GM18517 (cell line): ENCODE data around the gene EFTUD2.

Source experiments
- ATAC-seq: cut with Tn5 transposase; IDR thresholded peaks from one replicate; pipeline ENCODE4 v1.9.1; 2021; ENCODE audit warnings: mild to moderate bottlenecking, moderate library complexity; ENCODE audit not compliant: unreplicated experiment

EFTUD2 gene

GRCh38 chr17:44925731-44926697, 26.8 kb upstream of the EFTUD2 start:
- ATAC-seq, result no peak

- ATAC-seq, result no peak
Measured at GRCh38 chr17:44924107-44924544, 24.9 kb upstream of the EFTUD2 start.

GRCh38 chr17:44922746-44923470, 23.7 kb upstream of the EFTUD2 start:
- ATAC-seq, result no peak

GRCh38 chr17:44922136-44922535, 22.9 kb upstream of the EFTUD2 start:
- no peak for ATAC-seq

DNA sequence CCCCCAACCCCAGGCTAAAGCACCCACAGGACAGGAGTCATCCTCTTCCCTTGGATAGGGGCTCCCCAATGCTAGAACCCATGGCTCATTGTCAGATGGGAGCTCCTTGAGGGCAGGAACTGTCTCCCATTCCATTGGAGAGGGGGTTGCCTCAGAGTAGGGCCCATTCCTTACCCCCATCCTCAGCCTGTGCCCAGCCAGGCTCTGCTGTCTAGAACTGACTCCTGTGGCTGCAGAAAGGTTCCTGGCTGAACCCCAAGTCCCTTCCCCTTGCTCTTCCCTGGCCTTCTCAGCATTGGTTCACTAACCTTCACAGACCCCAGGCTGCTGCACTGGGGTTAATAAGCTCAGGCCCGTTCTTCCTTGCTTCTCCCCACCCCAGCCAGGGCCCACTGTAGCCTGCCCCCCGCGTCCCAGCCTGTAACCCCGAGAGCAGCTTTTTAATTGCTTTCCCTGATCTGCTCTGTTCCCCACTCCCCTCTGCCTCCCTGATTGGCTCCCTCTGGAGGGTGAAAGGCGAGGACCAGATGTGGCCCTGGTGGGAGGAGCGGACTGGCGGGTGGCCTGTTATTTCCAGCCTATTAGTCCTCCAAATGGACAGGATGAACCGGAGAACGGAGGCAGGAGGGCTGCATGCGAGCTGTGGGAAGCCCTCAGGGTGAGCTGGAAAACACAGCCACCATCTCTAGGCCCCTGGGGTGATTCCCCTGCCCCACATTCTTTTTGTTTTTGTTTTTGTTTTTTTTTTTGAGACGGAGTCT, 22.1 kb upstream of the EFTUD2 start:
- ATAC-seq, result no peak

- no peak for ATAC-seq
Measured at GRCh38 chr17:44920565-44920940, 21.3 kb upstream of the EFTUD2 start.

DNA sequence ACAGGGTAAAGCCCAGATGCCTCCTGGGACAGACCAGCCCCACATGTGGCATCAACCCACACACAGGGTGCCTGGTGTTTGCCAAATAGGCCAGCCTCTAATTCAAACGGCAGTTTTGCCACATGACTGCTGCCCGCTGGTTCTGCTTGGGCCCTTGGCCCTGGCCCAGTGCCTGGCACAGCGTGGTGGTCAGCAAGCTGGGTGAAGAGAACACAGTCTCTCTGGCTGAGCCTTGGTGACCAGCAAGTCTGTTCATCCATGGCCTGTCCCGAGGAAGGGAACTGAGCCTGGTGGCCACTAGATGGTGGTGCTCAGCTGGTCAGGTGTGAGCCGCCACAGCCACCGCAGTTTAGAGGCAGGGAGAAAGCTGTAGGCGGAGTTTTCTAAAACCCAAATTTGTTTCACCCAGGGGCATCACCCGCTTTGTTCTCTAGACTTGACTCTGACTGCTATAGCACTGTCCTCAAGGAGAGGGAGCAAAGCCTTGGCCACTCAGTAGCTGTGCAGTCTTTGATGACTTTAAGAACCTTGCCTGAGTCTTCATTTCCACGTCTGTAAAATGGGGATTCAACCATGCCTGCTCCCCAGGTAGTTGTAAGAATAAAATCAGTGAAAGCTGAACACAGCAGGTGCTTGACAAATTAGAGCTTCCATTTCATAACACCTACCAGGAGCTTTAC, 20.8 kb upstream of the EFTUD2 start:
- no peak for ATAC-seq

DNA sequence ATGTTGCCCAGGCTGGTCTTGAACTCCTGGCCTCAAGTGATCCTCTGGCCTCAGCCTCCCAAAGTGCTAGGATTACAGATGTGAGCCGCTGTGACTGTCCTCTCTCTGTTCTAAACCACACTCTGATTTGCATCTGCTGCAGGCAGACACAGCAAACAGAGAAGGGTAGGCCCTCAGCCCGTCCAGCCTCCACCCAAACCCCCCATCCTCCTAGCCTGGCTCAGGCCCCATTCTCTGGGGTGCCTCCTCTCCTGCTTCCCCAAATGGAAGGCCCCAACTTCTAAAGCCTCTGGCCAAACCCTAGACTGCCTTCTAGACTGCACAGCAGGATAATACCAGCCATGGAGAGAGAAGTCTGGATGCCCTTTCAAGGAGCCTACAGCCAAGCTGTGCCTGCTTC, 20.2 kb upstream of the EFTUD2 start:
- no peak for ATAC-seq

DNA sequence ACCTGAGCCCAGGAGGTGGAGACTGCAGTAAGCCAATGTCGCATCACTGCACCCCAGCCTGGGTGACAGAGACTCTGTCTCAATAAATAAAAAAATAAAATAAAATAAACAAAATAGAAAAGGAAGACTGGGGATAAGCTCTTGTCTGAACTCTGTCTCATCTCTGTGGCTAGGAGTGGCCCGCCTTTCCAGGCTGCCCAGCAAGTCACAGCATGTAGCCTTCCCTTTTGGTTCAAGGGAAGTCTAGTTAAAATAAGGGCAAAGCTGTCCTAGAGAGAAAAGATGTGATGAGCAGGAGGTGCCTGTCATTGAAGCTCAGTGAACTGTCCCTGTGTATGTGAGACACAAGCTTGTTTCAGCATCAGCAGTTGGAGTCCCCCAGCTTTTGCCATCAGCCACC, 18.8 kb upstream of the EFTUD2 start:
- no peak for ATAC-seq

GRCh38 chr17:44917456-44917855, 18.2 kb upstream of the EFTUD2 start:
- no peak for ATAC-seq

DNA sequence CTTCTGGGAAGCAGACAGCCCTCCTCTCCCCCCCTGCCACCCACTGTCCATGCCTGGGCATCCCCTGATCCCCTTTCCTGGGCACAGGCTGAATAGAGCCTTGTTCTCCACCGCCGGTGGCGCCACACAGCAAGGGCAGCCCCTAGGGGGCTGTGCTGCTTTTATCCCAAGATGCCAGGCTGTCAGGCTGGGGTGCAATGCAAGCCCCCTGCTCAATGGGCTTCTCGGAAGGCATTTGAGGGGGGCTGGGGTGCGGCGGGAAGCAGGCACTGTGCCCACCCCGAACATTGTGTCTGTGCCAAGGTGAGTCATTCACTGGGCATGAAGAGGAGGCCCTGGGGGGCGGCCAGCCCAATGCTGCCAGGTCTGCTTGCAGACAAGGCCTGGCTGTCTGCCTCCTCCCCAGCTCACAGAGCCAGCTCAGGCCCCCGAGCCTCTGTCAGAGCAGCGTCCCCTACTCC, 17.6 kb upstream of the EFTUD2 start:
- no peak for ATAC-seq

DNA sequence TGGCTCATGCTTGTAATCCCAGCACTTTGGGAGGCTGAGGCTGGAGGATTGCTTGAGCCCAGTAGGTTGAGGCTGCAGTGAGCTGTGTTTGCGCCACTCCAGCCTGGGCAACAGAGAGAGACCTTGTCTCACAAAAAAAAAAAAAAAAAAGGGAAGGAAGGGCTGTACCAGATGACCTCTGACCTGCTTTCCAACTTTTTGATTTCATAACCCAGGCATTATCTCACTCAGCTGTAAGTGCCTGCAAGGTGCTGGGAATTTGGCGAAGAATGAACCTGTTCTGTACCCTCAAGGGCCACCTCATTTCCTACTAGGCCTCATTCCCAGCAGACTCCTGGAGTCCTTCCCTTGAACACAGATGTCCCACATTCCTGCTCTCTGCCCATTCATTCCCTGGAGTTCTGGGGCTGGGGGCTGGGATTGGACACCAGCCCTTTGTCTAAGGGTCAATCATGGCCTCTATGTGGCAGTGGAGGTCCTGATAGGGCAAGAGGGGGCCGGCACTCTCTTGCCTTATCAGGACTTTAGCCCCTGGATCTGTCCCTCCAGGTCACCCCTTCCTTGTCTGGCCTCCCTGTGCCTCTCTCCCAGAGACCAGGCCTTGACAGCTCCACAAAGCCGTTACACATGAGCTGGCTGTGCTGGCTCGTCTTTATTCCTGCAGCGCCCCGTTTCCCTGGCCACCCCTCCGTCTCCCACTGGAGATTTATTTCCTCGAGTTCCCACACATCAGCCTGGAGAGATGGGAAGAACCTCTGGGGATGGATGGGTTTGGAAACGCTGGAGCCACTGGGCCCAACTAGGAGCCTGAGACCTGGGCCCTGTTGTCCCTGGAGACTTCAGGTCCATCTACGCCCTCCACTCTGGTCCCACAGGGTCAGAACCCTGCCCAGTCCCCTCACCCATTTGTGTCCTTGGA, 16.9 kb upstream of the EFTUD2 start:
- no peak for ATAC-seq

DNA sequence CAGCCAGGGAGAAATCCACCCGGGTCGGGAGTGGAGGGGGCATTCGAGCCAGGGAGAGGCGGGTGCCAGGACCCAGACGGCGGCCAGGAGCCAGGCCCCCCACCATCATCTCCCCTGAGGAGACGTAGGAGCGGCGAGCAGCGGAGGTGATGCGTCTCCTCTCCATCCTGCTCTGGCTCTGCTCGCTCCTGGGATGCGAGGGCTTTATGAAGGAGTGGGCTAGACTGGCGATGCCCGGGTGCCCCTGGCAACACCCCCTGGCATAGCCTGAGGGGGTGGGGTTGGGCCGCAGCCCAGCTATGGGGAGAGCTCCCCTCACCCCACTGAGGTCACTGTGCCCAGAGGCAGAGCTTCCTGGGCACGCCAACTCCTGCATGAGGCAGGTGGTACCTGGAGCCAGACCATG, 16.1 kb upstream of the EFTUD2 start, which contains the start of gene GFAP:
Gene GFAP, minus strand, starts transcription at position 180 of the 406 bp plus-strand sequence. Its CDS starts 14 bp downstream, at position 166.
- ATAC-seq, result no peak

GRCh38 chr17:44914698-44915271, 15.5 kb upstream of the EFTUD2 start:
- no peak for ATAC-seq

- ATAC-seq, result no peak
Measured at GRCh38 chr17:44914148-44914547, 14.9 kb upstream of the EFTUD2 start.

DNA sequence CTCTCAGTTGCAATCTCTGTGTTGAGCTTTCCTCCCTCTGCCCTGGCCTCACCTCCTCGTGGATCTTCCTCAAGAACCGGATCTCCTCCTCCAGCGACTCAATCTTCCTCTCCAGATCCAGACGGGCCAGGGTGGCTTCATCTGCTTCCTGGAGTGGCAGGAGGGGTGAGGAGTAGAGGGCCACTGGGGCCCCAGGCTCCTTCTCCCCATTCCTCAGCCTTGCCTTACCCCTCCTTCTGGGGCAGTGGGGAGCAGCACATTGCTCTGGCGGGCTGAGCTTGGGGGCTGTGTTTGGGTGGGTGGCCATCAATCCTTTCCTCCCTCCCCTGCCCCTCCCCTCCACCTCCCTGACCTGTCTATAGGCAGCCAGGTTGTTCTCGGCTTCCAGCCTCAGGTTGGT, 14.4 kb upstream of the EFTUD2 start:
- no peak for ATAC-seq

- no peak for ATAC-seq
Measured at GRCh38 chr17:44912763-44913544, 13.7 kb upstream of the EFTUD2 start.
